SH-SY5Y (cell line): Measurements from ENCODE around the gene LCP2.

Experiments
- GATA2 ChIP-seq: IDR thresholded peaks from 2 replicates; pipeline ENCODE4 v1.6.1; 2011; ENCODE audit warnings: mild to moderate bottlenecking, low read depth, low read length
- GATA3 ChIP-seq: IDR thresholded peaks from 2 replicates; pipeline ENCODE4 v1.6.1; 2011; ENCODE audit warnings: low read depth, mild to moderate bottlenecking, low read length, moderate library complexity

DNA sequence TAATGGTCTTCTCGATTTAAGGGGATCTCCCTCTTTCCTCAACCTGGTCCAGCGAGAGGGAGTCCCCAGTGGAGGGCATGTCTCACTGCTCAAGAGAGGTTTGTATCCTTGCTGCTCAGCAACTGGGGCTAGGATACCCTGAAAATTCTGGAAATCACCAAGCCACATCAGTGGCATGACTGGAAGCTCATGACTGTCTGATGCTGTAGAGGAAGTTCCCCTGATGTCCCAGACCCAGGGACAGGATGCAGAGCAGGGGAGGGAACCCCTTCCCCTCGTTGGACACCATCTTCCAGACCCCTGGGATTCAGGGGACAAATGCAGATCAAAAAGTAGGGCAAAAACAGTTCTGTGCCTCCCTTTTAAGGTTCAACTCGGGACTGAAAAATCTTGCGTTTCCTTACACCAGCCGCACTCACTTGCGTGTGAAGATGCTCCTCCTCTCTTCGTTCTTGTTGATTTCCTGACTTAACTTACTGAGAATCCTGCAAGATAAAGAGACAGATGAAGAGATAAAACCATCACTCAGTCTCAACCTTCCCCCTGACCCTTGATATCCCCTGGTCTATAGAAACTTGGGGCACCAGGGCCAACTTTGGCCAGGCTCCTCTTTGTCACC, 22.1 kb downstream of the LCP2 start:
- TF ChIP-seq GATA2 (no peak), GATA3 (no peak)
